MCF 10A (cell line): ENCODE results near the gene RXFP1. TPM values are rescaled to one million over a fixed set of nuclear protein-coding genes. Genes with fewer than 3 reads are reported as not detected.
A peak's percentile ranks its signal among the peaks of the same experiment; 100 is the strongest.

Source experiments
- BruUV-seq: library from RNA; stranded (reverse); fragments of 400-500 nt; replicated peaks from 2 replicates; lab custom pipeline; 2021; lab: Mats Ljungman, UMichigan
- CTCF ChIA-PET: fragments of 300-600 bp; sonication (Branson Sonifier 250); formaldehyde crosslinking; extraction: SDS; loops from one replicate; lab custom pipeline; 2021; ENCODE audit warnings: antibody characterized with exemption, inconsistent platforms; lab: Yijun Ruan, JAX
- POLR2A ChIA-PET: fragments of 300-600, 350-650 bp; sonication (Branson Sonifier 250); formaldehyde crosslinking; extraction: SDS; loops from one replicate; lab custom pipeline; 2020; ENCODE audit warnings: antibody characterized with exemption, inconsistent platforms; lab: Yijun Ruan, JAX
- DNase-seq: peaks from one replicate; pipeline ENCODE4 v3.0.0-alpha.2; 2018; ENCODE audit not compliant: unreplicated experiment
- H3K27ac Mint-ChIP-seq: one replicate; pipeline ENCODE4 v1.8.0; 2022; ENCODE audit warnings: mild to moderate bottlenecking, low read depth, mixed read lengths; ENCODE audit not compliant: unreplicated experiment
- H3K27me3 Mint-ChIP-seq: one replicate; pipeline ENCODE4 v1.8.0; 2022; ENCODE audit warnings: mixed read lengths; ENCODE audit not compliant: insufficient read depth, unreplicated experiment
- H3K36me3 Mint-ChIP-seq: one replicate; pipeline ENCODE4 v1.8.0; 2022; ENCODE audit warnings: mild to moderate bottlenecking, moderate library complexity, mixed read lengths; ENCODE audit not compliant: insufficient read depth, unreplicated experiment
- H3K4me1 Mint-ChIP-seq: one replicate; pipeline ENCODE4 v1.8.0; 2022; ENCODE audit warnings: mixed read lengths; ENCODE audit not compliant: insufficient read depth, unreplicated experiment
- H3K4me3 Mint-ChIP-seq: one replicate; pipeline ENCODE4 v1.8.0; 2022; ENCODE audit warnings: mild to moderate bottlenecking, moderate library complexity, mixed read lengths; ENCODE audit not compliant: unreplicated experiment
- H3K9me3 Mint-ChIP-seq: one replicate; pipeline ENCODE4 v1.8.0; 2022; ENCODE audit warnings: mixed read lengths; ENCODE audit not compliant: unreplicated experiment
- CTCF ChIP-seq: fragments of 200-600 bp; IDR thresholded peaks from one replicate; pipeline ENCODE4 v1.8.0; 2022; ENCODE audit warnings: antibody characterized with exemption, mild to moderate bottlenecking; ENCODE audit not compliant: unreplicated experiment
- intact Hi-C: fragments of 100-400 bp; cut with micrococcal nuclease; formaldehyde crosslinking; loops from 2 replicates; pipeline ENCODE4 v1.14.1; 2022
- total RNA-seq: library from RNA; stranded (reverse); gene quantifications from 2 replicates; pipeline ENCODE4 v1.2.3, GENCODE V29; 2022

Gene RXFP1
- total RNA-seq, 1 experiment from 2014 or later, result 4.7 TPM

- Mint-ChIP-seq H3K27me3 (no peaks in the 10 kb centered on the region), H3K4me1 (peaks cover 8% of the 10 kb centered on the region), H3K36me3 (peaks cover 8% of the 10 kb centered on the region), H3K27ac (peak overlapping the region; percentile 96), H3K9me3 (no peaks in the 10 kb centered on the region), H3K4me3 (peak overlapping the region; percentile 95)
- BruUV-seq, result no TSS peak
- peak; percentile 82 for DNase-seq
- ChIA-PET POLR2A (interaction anchor here (0.7 to 1.2 kb wide), 4 partner anchors 72 to 357 kb away, joined by 3 read pairs; no protein-coding TSS in a partner anchor), CTCF (interaction anchor here (0.6 to 0.7 kb wide), 2 partner anchors 157 to 415 kb away, joined by 3 read pairs; no protein-coding TSS in a partner anchor)
- TF ChIP-seq CTCF, result no peak
- intact Hi-C loops, result loop anchor here (2.0 kb wide), 1 partner anchor 418 kb away; no protein-coding TSS in a partner anchor
Measured at GRCh38 chr4:158670975-158671664, 149.4 kb downstream of the RXFP1 start.

- DNase-seq, result no peak
- no TSS peak for BruUV-seq
- no peaks in the 10 kb centered on the region for H3K9me3 Mint-ChIP-seq
- peaks cover 8% of the 10 kb centered on the region for H3K36me3 Mint-ChIP-seq
- peaks cover 8% of the 10 kb centered on the region for H3K4me1 Mint-ChIP-seq
- peak within 1 kb of the TSS; percentile 96 for H3K27ac Mint-ChIP-seq
- H3K4me3 Mint-ChIP-seq, result peak within 1 kb of the TSS; percentile 95
- ChIA-PET CTCF (interaction anchor here (0.6 kb wide), 1 partner anchor 415 kb away, joined by 3 read pairs; no protein-coding TSS in a partner anchor), POLR2A (interaction anchor here (1.1 kb wide), 2 partner anchors 72 to 357 kb away, joined by 3 read pairs; no protein-coding TSS in a partner anchor)
- no peak for TF ChIP-seq CTCF
- intact Hi-C loops, result loop anchor here (2.0 kb wide), 1 partner anchor 419 kb away; no protein-coding TSS in a partner anchor
- no peaks in the 10 kb centered on the region for H3K27me3 Mint-ChIP-seq
Measured at GRCh38 chr4:158671665-158671914, 149.9 kb downstream of the RXFP1 start, which contains the start of gene C4orf46. TSS of gene C4orf46 (minus strand) at chr4:158671887. CDS start at chr4:158671801, 86 bp downstream.

- CTCF ChIA-PET, result interaction anchor here (0.6 to 0.8 kb wide), 4 partner anchors 9 to 646 kb away, joined by 3 read pairs; no protein-coding TSS in a partner anchor
- TF ChIP-seq CTCF, result peak; percentile 25
- Mint-ChIP-seq H3K9me3 (no peaks in the 10 kb centered on the region), H3K27ac (peak within 1 kb of the TSS; percentile 96), H3K36me3 (peaks cover 8% of the 10 kb centered on the region), H3K27me3 (no peaks in the 10 kb centered on the region), H3K4me1 (peaks cover 8% of the 10 kb centered on the region), H3K4me3 (peak within 1 kb of the TSS; percentile 95)
- DNase-seq, result peak; percentile 99
- POLR2A ChIA-PET, result interaction anchor here (0.6 to 1.6 kb wide), 3 partner anchors 9 to 344 kb away, joined by 3 to 7 read pairs (median 3); no protein-coding TSS in a partner anchor
- TSS peak; percentile 57 for BruUV-seq
- intact Hi-C loops, result loop anchor here (1.0 to 2.0 kb wide), 2 partner anchors 50 to 419 kb away; no protein-coding TSS in a partner anchor
Measured at GRCh38 chr4:158671915-158672806, 150.5 kb downstream of the RXFP1 start, which contains the start of gene ETFDH. TSS of gene ETFDH (plus strand) at chr4:158672296. CDS start at chr4:158672457, 161 bp downstream.
